ENCODE data around the gene ERC1. TPM values are rescaled to one million over a fixed set of nuclear protein-coding genes. Genes with fewer than 3 reads are reported as not detected.

Gene ERC1
- polyA plus RNA-seq, 1 donor from 2014 or later: 7.1 TPM

GRCh38 chr12:1413930-1414329, 422.9 kb downstream of the ERC1 start:
- no peaks in the 10 kb centered on the region for H3K9me2 ChIP-seq (ENCODE audit: insufficient read depth, low read length)
- no peak overlapping the region for H3K27ac ChIP-seq (ENCODE audit: low read length)
- no peak overlapping the region for H3K4me3 ChIP-seq (ENCODE audit: low read length)
- H3K9ac ChIP-seq (ENCODE audit: low read length): no peak overlapping the region
- no peaks in the 10 kb centered on the region for H4K20me1 ChIP-seq (ENCODE audit: insufficient read depth)
- H3K9me3 ChIP-seq (ENCODE audit: low read length): no peaks in the 10 kb centered on the region
- H2AFZ ChIP-seq (ENCODE audit: low read depth, low read length): no peak overlapping the region
- no peaks in the 10 kb centered on the region for H3K79me2 ChIP-seq (replicated peaks; ENCODE audit: insufficient read depth, low read length)
- H3K27me3 ChIP-seq (ENCODE audit: insufficient read depth, low read depth, low read length): no peaks in the 10 kb centered on the region
- H3K4me2 ChIP-seq (ENCODE audit: low read length): no peak overlapping the region
- peaks cover 9% of the 10 kb centered on the region for H3K36me3 ChIP-seq (ENCODE audit: insufficient read depth, low read length)
- H3F3A ChIP-seq (ENCODE audit: insufficient read depth, low read length, poor library complexity, severe bottlenecking): no peaks in the 10 kb centered on the region
- TF ChIP-seq TAF1 (IDR thresholded peaks at IDR 0.05; ENCODE audit: low read depth) (no peak), MXI1 (conservative IDR thresholded peaks at IDR 0.05; ENCODE audit: poor library complexity, severe bottlenecking) (no peak), RAD21 (conservative IDR thresholded peaks at IDR 0.05) (no peak), EP300 (conservative IDR thresholded peaks at IDR 0.05; ENCODE audit: poor library complexity, severe bottlenecking) (no peak), CTCF (IDR thresholded peaks at IDR 0.05; ENCODE audit: poor library complexity, severe bottlenecking) (no peak), SMC3 (conservative IDR thresholded peaks at IDR 0.05; ENCODE audit: poor library complexity) (no peak), POLR2AphosphoS5 (IDR thresholded peaks at IDR 0.05) (no peak), REST (IDR thresholded peaks at IDR 0.05; ENCODE audit: borderline replicate concordance) (no peak), EZH2 (IDR thresholded peaks at IDR 0.05; ENCODE audit: borderline replicate concordance, insufficient read depth, low read length, poor library complexity, severe bottlenecking) (no peak)

DNA sequence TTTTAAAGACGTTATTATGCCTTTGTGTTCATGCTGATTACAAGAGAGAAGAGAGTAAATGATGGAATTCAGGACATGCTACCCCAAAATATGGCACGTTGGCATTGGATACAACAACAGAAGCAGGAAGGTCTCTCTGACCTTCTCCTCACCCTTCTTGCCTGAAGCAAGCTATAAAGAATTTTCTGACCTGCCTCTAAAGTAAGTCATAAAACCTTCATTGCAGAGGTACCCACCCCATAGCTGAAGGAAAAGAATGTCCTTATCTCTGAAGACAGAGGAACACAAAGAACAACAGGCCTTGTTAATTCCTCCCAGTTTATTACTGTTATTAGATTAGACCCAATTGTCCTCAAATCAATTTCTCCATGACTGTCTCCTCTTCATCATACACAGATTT, 427.1 kb downstream of the ERC1 start:
- no peaks in the 10 kb centered on the region for H3F3A ChIP-seq (ENCODE audit: insufficient read depth, low read length, poor library complexity, severe bottlenecking)
- no peaks in the 10 kb centered on the region for H4K20me1 ChIP-seq (ENCODE audit: insufficient read depth)
- no peak overlapping the region for H2AFZ ChIP-seq (ENCODE audit: low read depth, low read length)
- no peaks in the 10 kb centered on the region for H3K9me3 ChIP-seq (ENCODE audit: low read length)
- H3K9ac ChIP-seq (ENCODE audit: low read length): no peak overlapping the region
- H3K4me3 ChIP-seq (ENCODE audit: low read length): no peak overlapping the region
- H3K9me2 ChIP-seq (ENCODE audit: insufficient read depth, low read length): no peaks in the 10 kb centered on the region
- H3K27ac ChIP-seq (ENCODE audit: low read length): no peak overlapping the region
- peaks cover 3% of the 10 kb centered on the region for H3K36me3 ChIP-seq (ENCODE audit: insufficient read depth, low read length)
- H3K27me3 ChIP-seq (ENCODE audit: insufficient read depth, low read depth, low read length): no peaks in the 10 kb centered on the region
- H3K79me2 ChIP-seq (replicated peaks; ENCODE audit: insufficient read depth, low read length): no peaks in the 10 kb centered on the region
- no peak overlapping the region for H3K4me2 ChIP-seq (ENCODE audit: low read length)
- TF ChIP-seq RAD21 (conservative IDR thresholded peaks at IDR 0.05) (no peak), MXI1 (conservative IDR thresholded peaks at IDR 0.05; ENCODE audit: poor library complexity, severe bottlenecking) (no peak), EZH2 (IDR thresholded peaks at IDR 0.05; ENCODE audit: borderline replicate concordance, insufficient read depth, low read length, poor library complexity, severe bottlenecking) (no peak), SMC3 (conservative IDR thresholded peaks at IDR 0.05; ENCODE audit: poor library complexity) (no peak), REST (IDR thresholded peaks at IDR 0.05; ENCODE audit: borderline replicate concordance) (no peak)

Measured in neural cell (in vitro differentiated cells).